Thymus (tissue), 14 donors: ENCODE results near the gene KRIT1. TPM values are rescaled to one million over a fixed set of nuclear protein-coding genes. Genes with fewer than 3 reads are reported as not detected.
A peak's percentile ranks its signal among the peaks of the same experiment; 100 is the strongest.

ENCODE experiments used
- DNase-seq, 9 donors: peaks; one replicate each; pipeline ENCODE4 v3.0.0-alpha.2; 2013; ENCODE audit warnings: low spot score in 9 of 9, low read depth in 6 of 9, missing footprints in 1 of 9
- H3K27ac ChIP-seq, 2 donors: one replicate each; pipeline ENCODE4 v1.5.1; 2013; ENCODE audit warnings: control low read depth in 1 of 2, low read depth in 1 of 2, low read length in 1 of 2, mild to moderate bottlenecking in 1 of 2, moderate library complexity in 1 of 2
- H3K27me3 ChIP-seq, 2 donors: one replicate each; pipeline ENCODE4 v1.5.1; 2013; ENCODE audit warnings: low read length in 1 of 2; ENCODE audit not compliant: control insufficient read depth in 2 of 2, insufficient read depth in 1 of 2
- H3K36me3 ChIP-seq, 2 donors: one replicate each; pipeline ENCODE4 v1.5.1; 2013; ENCODE audit warnings: low read length in 1 of 2, mild to moderate bottlenecking in 1 of 2, moderate library complexity in 1 of 2; ENCODE audit not compliant: control insufficient read depth in 2 of 2, insufficient read depth in 2 of 2
- H3K4me1 ChIP-seq, 2 donors: one replicate each; pipeline ENCODE4 v1.5.1; 2013; ENCODE audit warnings: low read length in 2 of 2; ENCODE audit not compliant: control insufficient read depth in 2 of 2, insufficient read depth in 2 of 2
- H3K4me3 ChIP-seq, 2 donors: one replicate each; pipeline ENCODE4 v1.5.1; 2013; ENCODE audit warnings: low read length in 2 of 2, control low read depth in 1 of 2, mild to moderate bottlenecking in 1 of 2
- H3K9me3 ChIP-seq, 2 donors: one replicate each; pipeline ENCODE4 v1.5.1; 2013; ENCODE audit warnings: low read length in 1 of 2, mild to moderate bottlenecking in 1 of 2; ENCODE audit not compliant: control insufficient read depth in 2 of 2, insufficient read depth in 1 of 2
- WGBS: extraction: QIAGEN DNeasy Blood & Tissue Kit; methylation state at CpG from one replicate; pipeline ENCODE4 v1.1.7; 2013; 5-methylcytosine and 5-hydroxymethylcytosine counted together
- long read RNA-seq, 10 donors: transcript quantifications; one replicate each; lab custom pipeline, GENCODE V29; 2026
- polyA plus RNA-seq: library from polyadenylated mRNA; stranded (reverse); fragments of 200-250 nt; gene quantifications from one replicate; pipeline ENCODE4 v1.2.3, GENCODE V29; 2013
- total RNA-seq: library from RNA; stranded (reverse); fragments of 120-200 nt; gene quantifications from one replicate; pipeline ENCODE4 v1.2.4, GENCODE V29; 2013
- donor health status: healthy.

The KRIT1 gene
- 31.5 TPM for total RNA-seq
- 29.3 TPM for polyA plus RNA-seq
- long read RNA-seq, donor 1, partial matches to known transcripts = 0 of 1 reads
- long read RNA-seq, donor 1, other reads (novel, unspliced or antisense) = 0 of 1 reads
- long read RNA-seq, donor 2 = 0 reads
- long read RNA-seq, donor 3, partial matches to known transcripts = 17 of 19 reads
- long read RNA-seq, donor 3, other reads (novel, unspliced or antisense) = 0 of 19 reads
- long read RNA-seq, donor 4, partial matches to known transcripts = 34 of 39 reads
- long read RNA-seq, donor 4, other reads (novel, unspliced or antisense) = 0 of 39 reads
- long read RNA-seq, donor 5, partial matches to known transcripts = 36 of 40 reads
- long read RNA-seq, donor 5, other reads (novel, unspliced or antisense) = 0 of 40 reads
- long read RNA-seq, donor 6, partial matches to known transcripts = 22 of 23 reads
- long read RNA-seq, donor 6, other reads (novel, unspliced or antisense) = 0 of 23 reads
- long read RNA-seq, donor 7, partial matches to known transcripts = 83 of 83 reads
- long read RNA-seq, donor 7, other reads (novel, unspliced or antisense) = 0 of 83 reads
- long read RNA-seq, donor 8, partial matches to known transcripts = 0 of 2 reads
- long read RNA-seq, donor 8, other reads (novel, unspliced or antisense) = 0 of 2 reads
- long read RNA-seq, donor 9, partial matches to known transcripts = 15 of 17 reads
- long read RNA-seq, donor 9, other reads (novel, unspliced or antisense) = 0 of 17 reads
- long read RNA-seq, donor 10, partial matches to known transcripts = 9 of 11 reads
- long read RNA-seq, donor 10, other reads (novel, unspliced or antisense) = 0 of 11 reads

DNA sequence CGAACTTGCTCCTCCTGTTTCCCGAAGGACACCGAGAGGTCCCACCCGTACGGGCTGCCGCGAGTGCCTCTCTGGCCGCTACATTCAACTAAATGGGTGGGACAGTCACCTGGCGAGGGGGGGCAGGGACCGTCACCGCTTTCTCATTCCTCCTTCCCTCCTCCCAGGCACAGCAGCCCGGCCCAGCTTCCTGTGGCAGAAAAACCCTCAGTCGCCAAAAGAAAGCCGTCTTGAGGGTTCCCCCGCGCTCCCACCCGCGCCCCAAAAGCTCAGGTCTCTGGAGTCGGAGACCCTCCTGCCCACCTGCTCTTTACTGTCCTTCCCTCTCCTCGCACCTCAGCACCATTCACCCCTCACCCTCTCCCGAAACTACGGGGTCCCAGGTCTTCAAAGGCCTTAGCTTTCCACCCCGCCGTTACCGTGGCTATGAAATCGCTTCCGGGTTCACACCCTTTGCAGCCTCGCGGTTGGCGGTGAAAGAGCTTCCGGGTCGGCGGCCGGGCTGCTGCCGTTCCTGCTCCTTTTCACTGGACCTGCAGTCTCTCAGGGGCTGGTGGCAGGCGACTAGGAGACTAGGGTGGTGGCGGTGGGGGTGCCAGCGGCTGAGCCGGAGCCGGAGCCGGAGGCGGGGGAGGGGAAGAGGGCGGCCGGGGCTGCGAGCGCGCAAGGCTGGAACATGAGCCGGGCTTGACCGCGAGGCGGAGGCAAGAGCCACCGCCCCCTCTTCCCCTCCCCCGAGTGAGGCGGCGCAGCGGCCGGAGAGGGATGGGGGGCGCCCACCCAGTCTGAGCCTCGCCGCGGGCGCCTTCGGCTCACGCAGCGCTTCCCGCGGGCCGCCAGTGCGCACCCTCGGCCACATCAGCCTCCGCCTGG lies at the start of gene KRIT1, which contains the start of gene ANKIB1:
TSS of gene KRIT1 (minus strand) at position 428 of the 873 bp plus-strand sequence. CDS start 3,779 bp downstream, outside the sequence.
TSS of gene ANKIB1 (plus strand) at position 488 of the 873 bp plus-strand sequence. CDS start 49,005 bp downstream, outside the sequence.
- DNase-seq = peak; percentile 79 to 94 (median 84)
- peak within 1 kb of the TSS; percentile 89 to 95 for H3K27ac ChIP-seq
- no peaks in the 10 kb centered on the region for H3K9me3 ChIP-seq
- peaks cover 7 to 9% of the 10 kb centered on the region in 2 donors for H3K4me1 ChIP-seq
- no peaks in the 10 kb centered on the region for H3K27me3 ChIP-seq
- H3K36me3 ChIP-seq = peaks cover 0 to 6% of the 10 kb centered on the region in 2 donors
- WGBS = under 1% methylated on average over 66 of the region's 71 CpGs
- peak within 1 kb of the TSS; percentile 86 to 94 for H3K4me3 ChIP-seq

DNA sequence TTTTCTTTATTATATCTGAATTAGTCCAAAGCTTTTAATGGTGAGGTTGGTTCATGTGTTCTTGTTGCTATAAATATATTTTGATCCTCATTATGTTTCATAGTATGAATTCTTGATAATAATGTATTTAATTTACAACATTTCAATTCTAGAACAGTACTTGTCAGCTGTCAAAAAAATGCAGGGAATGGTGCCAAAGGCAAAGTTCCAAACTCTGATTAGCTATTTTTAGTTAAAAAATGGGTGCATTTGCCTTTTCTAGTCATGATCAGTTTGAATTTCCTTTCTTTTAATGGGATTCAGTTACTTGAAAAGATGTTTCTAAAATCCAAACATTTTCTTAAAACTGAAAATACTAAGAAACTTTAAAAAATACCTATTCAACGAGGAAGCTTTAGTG lies 49.7 kb upstream of the KRIT1 start:
- no peak overlapping the region for H3K27ac ChIP-seq
- H3K36me3 ChIP-seq = peaks cover 4 to 9% of the 10 kb centered on the region in 2 donors

DNA sequence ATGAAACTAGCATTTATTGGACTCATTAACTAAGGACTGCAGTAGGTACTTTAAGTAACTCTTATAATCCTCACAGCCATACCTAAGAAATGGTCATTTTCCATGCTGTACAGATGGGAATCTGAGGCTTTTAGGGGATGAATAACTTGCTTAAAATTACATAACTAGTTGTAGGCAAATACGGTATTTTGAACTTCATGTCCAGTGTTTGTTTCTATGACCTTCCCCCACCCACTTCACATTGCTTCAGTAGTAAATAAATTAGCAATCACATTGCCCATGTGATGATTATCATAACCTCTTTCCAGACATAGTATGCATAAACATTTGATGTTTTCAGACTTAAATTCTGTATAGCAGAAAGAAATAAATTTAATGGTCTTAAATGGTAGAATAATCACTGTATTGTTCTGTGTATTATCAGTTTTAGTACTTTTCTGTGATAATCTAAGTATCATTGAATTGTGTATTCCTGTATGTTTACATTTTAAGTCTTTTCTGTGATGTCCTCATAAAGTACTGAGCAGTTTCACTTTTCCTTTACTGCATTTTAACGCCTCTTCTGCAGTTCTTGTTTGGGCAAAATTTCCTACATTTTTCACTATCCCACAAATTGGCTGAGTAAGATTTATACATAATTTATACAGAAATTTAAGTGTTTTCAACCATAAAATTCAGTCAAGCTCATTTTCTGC lies 48.3 kb upstream of the KRIT1 start:
- no peaks in the 10 kb centered on the region for H3K4me1 ChIP-seq
- no peak overlapping the region for H3K27ac ChIP-seq
- H3K4me3 ChIP-seq = no peak overlapping the region
- H3K9me3 ChIP-seq = no peaks in the 10 kb centered on the region
- WGBS = 75% methylated on average over 2 of the region's 2 CpGs
- no peak for DNase-seq
- H3K36me3 ChIP-seq = peaks cover 4 to 9% of the 10 kb centered on the region in 2 donors
- no peaks in the 10 kb centered on the region for H3K27me3 ChIP-seq

More for the DNA sequence above, 49.7 kb upstream of the KRIT1 start:
- 90% methylated on average over 1 of the region's 1 CpG for WGBS
- Histone ChIP-seq H3K4me1 (no peaks in the 10 kb centered on the region), H3K9me3 (no peaks in the 10 kb centered on the region), H3K27me3 (no peaks in the 10 kb centered on the region), H3K4me3 (no peak overlapping the region)
- no peak for DNase-seq

DNA sequence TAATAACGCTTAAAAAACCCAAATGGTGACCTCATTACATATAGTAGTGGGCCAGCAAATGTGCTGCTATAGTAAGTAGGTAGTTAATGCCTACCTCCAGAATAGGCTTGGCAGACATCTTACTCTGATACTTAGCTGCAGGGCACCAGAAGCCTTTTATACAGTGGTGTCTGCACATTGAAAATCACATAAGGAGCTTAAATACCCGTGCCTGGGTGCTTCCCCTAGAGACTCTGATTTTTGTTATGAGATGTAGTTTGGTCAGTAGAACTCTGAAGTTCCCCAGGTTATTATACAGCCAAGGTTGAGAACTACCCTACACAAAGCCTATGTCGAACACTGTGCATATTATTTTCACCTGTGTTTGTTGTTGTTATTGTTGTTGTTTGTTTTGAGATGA lies 47.3 kb upstream of the KRIT1 start:
- H3K27me3 ChIP-seq = no peaks in the 10 kb centered on the region
- H3K9me3 ChIP-seq = no peaks in the 10 kb centered on the region
- no peak for DNase-seq
- no peak overlapping the region for H3K27ac ChIP-seq
- 96% methylated on average over 3 of the region's 3 CpGs for WGBS
- H3K4me1 ChIP-seq = no peaks in the 10 kb centered on the region
- H3K36me3 ChIP-seq = peaks cover 4 to 9% of the 10 kb centered on the region in 2 donors
- H3K4me3 ChIP-seq = no peak overlapping the region

DNA sequence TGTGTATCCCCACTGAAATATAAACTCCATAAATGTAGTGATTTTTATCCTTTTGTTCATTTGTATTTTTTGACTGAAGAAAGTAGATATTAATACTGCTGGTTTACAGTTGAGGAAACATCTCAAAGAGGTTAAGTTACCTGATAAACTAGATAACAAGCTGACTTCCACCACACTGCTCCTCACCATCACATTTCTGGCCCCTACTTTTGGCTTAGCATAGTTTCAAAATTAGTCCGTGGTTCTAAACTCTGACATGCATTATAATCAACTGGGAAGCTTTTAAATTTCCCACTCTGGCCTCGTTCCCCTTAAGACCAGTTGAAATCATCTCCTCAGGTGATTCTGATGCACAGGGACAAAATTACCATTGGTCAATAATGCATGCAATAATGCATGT lies 43.6 kb upstream of the KRIT1 start:
- no peaks in the 10 kb centered on the region for H3K9me3 ChIP-seq
- H3K27me3 ChIP-seq = no peaks in the 10 kb centered on the region
- WGBS = 98% methylated on average over 2 of the region's 2 CpGs
- no peak overlapping the region for H3K4me3 ChIP-seq
- no peaks in the 10 kb centered on the region for H3K36me3 ChIP-seq
- H3K27ac ChIP-seq = no peak overlapping the region
- H3K4me1 ChIP-seq = no peaks in the 10 kb centered on the region
- DNase-seq = no peak

DNA sequence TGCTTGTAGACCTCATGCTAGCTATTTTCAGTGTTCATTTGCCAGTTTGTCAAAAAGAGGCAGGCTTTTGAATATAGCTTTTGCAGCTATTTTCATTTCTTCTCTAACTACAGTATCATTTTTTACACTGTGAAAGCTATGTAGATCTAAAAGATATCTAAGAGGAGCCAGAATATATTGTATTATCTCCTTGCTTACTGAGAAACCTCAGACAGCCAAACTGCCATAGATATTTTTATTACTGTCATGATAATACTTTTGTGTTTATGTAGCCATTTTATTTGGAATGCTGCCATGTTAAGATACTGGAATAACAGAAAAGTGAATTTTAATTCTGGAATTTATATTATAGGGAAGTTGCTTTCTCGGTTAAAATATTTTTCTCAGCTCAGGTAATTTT lies 37.2 kb upstream of the KRIT1 start:
- Histone ChIP-seq H3K4me3 (no peak overlapping the region), H3K36me3 (no peaks in the 10 kb centered on the region), H3K27me3 (no peaks in the 10 kb centered on the region), H3K4me1 (no peaks in the 10 kb centered on the region), H3K27ac (no peak overlapping the region), H3K9me3 (peaks cover 0 to 9% of the 10 kb centered on the region in 2 donors)
- no peak for DNase-seq
- 95% methylated on average over 1 of the region's 1 CpG for WGBS

DNA sequence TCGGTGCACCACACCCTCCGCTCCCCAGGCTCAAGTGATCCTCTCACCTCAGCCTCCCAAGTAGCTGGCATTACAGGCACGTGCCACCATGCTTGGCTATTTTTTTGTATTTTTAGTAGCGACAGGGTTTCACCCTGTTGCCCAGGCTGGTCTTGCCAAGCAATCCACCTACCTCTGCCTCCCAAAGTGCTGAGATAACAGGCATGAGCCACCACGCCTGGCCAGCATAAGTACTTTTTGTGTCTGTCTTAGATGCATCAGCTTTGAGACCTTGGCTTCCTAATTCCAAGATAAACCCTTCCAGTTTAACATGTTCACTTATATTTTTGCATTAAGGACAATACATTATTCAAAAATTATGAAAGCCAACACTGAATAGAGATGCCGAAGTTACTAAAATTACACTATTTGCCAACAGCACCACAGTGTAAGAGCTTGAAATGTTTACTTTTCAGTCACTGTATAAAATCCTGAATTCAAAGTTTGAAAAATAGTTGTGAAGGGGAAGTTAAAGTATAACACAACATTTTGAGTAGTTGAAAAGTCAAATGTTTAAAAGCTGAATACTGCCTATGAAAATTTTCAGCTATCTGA lies 36.6 kb upstream of the KRIT1 start:
- 97% methylated on average over 6 of the region's 6 CpGs for WGBS
- no peaks in the 10 kb centered on the region for H3K27me3 ChIP-seq
- H3K4me1 ChIP-seq = no peaks in the 10 kb centered on the region
- H3K9me3 ChIP-seq = peaks cover 0 to 9% of the 10 kb centered on the region in 2 donors
- H3K4me3 ChIP-seq = no peak overlapping the region
- DNase-seq = no peak
- H3K27ac ChIP-seq = no peak overlapping the region
- no peaks in the 10 kb centered on the region for H3K36me3 ChIP-seq

DNA sequence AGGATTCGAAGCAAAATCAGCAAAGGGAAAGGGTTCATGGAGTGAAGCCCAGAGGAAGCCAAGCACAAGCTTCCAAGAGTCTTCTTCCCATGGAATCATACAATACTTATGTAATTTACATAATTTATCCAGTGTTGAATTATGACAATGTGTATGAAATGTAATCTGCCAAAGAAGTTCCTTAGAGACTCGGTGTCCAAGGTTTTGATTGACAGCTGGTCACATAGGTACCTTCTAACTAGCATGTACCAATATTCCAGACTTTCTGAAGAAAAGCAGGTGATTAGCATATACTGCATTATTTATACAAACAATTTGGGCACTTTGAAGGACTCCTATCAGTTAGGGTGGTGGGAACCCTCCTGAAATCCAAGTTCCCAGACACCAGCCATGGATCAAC lies 35.3 kb upstream of the KRIT1 start:
- no peak overlapping the region for H3K27ac ChIP-seq
- DNase-seq = no peak
- H3K9me3 ChIP-seq = peaks cover 0 to 9% of the 10 kb centered on the region in 2 donors
- 97% methylated on average over 2 of the region's 2 CpGs for WGBS
- no peaks in the 10 kb centered on the region for H3K36me3 ChIP-seq
- H3K27me3 ChIP-seq = no peaks in the 10 kb centered on the region
- H3K4me1 ChIP-seq = peaks cover 0 to 3% of the 10 kb centered on the region in 2 donors
- no peak overlapping the region for H3K4me3 ChIP-seq
